HG03196 (cell line): ENCODE data around the gene BMPER.

Experiments used
- ATAC-seq: cut with Tn5 transposase; IDR thresholded peaks from one replicate; pipeline ENCODE4 v1.9.1; 2021; ENCODE audit not compliant: unreplicated experiment

Gene BMPER

DNA sequence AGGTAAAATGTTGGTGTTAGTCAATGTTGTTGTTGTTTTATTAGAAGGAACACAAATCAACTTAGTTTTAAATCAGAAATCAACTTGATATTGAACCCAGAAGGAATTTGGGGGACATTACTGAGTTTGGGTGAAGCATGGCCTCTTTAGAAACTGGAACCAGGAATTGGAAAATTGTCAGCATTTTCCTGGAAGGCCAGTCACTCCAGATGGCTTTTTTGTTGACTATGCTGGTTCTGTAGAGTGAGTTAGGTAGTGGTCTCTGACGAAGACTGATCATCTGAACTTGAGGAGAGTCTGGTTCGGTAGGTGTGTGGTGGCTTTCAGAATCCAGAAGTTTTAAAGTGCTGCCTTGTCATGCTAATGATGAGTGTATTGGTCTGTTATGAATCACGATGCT is 111.5 kb downstream of the BMPER start:
- ATAC-seq, result no peak

DNA sequence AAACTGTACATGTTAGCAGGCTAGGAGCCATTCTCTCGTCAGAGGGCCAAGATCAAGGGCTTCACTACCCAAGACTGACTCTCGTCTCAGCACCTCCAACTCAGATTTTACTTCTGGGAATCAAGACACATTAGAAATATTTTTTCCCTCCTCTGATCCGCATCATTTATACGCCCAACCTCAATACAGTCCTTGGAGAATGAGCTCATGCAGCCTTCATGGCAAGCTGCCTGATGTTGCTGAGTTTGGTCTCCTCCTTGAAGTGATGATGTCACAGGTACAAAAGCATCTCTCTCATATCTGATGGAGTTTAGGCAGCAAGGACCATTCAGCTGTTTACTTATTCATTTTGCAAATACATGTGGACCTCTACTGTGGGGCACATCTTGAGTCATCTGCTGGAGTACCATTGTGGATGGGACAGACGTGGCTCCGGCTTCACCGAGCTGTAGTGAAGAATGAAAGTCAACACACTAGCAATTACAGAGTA is 114.0 kb downstream of the BMPER start:
- no peak for ATAC-seq

DNA sequence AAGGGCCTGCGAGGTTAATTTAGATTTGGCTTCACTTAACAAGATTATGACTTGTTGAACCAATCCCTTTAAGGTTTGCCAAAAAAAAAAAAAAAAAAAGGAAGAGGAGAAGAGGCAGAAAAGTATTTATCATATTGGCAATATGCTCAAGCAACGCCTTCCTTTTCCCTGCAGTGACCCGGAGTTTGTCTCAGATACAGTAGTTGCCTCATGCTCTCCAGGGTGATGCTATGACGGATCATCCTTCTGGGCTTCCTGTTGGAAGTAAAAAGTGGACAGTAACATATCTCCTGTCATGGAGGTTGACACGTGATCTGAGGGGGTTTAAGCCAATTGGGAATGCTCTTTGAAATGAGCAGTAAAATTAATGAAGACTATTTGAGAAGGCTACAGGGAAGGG is 117.3 kb downstream of the BMPER start:
- ATAC-seq, result no peak

DNA sequence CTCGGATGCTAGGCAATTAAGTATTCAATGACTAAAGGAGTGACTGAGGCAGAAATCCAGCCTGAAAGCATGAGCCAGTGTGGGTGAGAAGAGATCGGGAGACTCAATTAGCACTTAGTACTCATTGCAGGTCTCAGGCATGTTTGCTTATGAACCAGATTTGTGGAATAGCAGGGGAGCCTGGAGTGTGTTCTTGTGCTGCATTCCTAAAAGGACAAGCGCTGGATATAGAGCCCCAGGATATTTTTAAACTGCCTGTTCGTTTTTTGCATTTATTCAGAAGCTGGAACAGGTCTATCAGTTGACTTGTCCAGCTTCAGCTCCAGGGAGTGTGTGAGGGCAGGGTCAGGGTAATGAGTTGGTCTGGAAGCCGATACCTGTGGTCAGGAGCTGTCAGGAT is 120.3 kb downstream of the BMPER start:
- no peak for ATAC-seq

DNA sequence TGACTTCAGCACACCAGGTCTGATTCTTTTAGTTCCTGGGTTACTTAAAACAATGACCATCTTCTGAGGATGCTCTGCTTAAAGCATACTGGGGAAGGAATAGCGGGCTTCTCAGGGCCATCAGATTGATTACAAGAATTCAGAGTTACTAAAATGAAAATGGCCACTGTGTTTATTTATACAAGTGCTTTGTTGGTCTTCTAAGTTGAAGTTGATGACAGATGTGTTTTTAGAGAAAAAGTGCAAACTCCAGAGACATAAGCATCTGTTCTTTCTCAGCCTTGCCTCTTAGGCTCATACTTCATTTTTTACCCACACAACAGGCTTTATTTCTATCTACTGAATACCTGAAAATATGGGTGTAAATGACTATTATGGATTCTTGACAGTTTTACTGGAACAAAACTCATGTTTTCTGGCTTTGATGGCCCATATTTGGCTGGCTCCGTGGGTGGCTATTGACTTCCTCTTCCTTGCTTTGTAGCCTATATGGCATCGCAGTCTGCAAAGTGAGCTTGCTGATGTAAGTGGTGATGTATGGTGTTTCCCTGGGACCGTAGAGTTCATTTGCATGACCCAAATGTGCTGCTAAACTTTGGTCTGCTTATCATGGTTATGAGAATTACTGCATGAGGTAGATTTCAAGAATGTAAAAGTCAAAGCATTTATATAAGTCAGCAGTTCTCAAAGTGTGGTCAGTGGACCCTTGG is 121.3 kb downstream of the BMPER start:
- no peak for ATAC-seq

DNA sequence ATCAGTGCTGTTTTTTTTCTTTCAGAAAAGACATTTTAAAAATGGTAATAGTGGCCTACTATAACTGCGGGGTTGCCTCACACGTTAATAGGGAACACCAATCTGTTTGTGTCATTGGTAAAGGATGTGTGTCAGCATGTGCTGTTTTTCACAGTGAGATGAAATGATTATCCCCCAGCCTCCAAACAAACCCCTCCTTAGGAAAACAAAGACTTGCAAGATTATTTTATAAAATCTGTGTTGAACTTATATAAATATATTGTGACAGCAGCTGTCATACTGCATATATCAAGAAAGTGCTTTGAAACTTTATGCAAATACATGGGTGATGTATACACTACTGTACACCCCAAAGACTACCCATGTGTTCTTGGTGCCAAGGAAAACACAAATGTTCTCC is 125.8 kb downstream of the BMPER start:
- no peak for ATAC-seq

DNA sequence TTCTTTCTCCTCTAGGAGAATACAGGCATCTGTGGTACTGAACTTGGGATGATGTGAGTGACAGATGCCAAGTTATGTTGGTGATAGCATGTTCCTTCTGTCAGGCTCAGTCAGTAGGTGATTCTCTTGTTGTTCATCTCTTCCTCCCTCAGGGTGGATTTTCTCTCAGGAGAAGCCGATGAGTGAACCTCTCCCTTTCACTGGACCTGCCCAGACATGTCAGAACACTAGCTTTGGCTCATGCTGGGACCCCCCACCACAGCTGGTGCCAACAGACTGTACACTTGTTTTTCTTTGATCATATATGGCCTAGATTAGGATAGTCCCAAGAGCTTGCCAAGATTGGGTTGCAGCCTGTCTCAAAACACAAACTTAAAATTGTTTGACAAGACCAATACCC is 129.4 kb downstream of the BMPER start:
- no peak for ATAC-seq

DNA sequence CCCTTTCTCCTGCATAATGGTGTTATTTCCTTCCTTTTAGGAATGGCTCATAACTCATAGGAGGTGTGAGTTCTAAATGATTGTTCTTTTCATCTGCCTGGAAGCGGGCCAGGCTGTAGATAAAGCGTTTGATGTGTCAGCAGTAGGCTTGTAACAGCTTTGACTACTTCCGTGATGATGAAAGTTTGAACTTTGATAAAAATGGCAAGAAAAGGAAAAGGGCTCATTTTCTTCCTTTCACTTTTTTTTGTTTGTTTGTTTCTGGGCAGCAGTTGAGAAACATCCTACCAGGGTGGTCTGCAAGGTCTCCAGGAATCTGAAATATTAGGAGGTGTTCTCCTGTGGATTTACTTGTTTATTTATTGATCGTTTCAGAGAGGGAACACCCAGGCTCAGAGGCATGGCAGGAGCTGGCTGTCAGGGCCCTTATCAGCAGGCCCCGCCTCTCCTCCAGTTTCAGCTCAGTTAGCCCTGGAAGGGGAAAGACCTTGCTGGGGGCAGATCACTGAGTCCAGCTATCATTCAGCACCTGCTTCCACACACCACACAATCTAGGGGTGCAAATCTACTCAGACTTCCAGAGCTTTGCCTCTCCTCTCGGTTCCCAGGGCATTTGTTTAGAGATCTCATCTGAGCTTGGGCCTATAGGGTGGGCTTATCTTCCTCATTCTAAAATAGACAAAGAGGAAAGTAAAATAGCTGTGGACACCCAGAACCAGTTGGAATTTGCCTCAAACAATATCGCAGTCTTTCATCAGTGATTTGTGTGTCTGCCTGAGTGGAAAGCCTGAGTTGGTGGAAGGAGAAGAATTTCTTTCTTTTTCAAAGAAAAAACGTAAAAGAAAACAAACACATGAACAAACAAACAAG is 130.9 kb downstream of the BMPER start:
- no peak for ATAC-seq

DNA sequence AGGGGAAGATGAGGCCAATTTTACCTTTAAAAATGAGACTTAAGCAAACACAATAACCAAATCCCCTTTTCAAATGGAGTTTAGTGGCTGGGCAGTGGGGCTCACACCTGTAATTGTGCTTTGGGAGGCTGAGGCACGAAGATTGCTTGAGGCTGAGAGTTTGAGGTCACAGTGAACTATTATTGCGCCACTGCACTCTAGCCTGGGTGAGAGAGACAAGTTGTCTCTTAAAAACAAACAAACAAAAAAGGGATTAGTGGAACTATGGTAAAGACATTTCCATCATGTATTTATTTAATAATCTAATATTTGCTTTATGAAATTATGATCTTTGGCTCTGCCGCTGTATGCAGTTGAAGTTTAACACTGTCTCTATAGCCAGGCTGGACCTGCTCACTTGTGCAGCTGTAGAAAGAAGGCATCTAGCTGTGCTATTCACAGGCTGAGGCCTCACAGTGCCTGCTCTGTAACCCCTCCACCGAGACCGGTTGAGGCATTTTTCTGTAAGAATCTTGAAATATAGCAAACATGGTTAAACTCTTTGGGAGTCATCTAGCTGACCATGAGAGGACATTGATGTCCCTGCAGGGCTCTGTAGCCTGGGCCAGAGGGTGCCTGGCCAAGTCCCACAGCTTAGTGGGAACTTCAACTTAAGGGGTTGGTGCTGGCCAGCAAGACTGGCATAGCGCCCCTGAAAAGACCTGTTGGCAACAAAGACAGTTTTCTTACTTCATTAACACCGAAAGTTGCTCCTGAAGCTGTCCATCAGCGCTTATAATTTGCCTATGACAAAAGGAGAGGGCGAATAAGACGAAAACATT is 131.8 kb downstream of the BMPER start:
- ATAC-seq, result no peak

DNA sequence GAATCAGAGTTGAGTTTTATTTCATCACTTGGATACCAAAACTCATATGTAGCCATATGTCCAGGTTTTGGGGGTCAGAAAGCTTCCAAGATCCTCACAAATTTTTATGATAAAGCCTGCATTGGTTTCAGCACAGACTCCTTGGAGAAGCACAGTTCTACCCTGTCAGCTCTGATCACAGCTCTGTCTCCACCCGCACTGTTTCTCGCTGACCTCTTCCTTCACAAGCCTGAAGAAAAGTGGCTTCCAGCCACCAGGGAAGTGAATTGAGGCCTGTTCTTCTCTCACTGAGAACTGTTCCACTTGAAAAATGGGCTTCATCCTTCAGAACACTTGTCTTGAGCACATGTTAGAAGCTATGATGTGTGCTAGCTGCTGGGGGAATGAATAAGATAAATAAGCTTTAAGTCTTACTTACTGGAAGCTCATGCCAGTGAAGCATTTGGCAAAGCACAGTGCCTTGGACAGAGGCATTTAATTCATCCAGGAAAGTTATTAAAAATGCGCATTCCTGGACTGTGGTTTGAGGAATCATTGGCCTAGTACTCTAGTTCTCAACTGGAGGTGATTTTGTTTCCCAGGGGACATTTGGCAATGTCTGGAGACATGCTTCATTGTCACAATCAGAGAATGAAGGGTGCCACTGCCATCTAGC is 133.6 kb downstream of the BMPER start:
- ATAC-seq, result no peak

DNA sequence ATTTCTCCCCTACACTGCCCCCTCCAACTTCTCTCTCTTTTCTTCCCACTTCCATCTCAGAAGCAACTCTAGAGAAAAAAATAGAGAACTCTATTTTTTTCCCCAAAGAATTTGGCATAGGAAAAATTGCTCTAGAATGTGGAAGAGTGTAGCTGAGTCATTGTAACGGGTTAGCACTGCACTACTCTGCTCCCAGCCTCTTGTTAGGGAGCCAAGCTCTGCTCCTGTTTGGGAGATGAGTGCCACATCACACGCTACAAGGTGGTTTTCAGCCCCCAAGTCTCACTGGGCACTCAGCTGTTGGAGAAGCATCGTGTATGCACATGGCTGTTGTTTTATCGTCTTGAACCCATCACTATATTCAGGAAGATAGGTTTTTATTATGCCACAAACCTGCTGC is 136.4 kb downstream of the BMPER start:
- no peak for ATAC-seq

DNA sequence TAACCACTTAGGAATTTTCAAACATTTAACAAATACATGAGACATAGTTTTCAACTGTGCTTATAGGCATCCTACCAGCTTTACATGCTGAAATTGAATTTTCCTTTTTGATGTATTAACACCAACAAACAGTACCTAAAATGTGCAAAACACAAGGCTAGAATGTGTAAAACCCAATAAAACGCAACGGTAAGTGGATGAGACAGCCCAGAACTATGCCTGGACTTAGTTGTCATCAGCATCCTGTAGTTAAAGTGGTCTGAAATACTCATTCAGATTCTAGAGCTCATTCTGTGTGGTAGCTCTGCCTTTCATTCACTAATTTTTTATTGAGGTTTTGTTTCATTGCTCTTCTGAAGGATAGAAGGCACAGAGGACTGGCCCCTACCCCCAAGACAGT is 137.1 kb downstream of the BMPER start:
- no peak for ATAC-seq

DNA sequence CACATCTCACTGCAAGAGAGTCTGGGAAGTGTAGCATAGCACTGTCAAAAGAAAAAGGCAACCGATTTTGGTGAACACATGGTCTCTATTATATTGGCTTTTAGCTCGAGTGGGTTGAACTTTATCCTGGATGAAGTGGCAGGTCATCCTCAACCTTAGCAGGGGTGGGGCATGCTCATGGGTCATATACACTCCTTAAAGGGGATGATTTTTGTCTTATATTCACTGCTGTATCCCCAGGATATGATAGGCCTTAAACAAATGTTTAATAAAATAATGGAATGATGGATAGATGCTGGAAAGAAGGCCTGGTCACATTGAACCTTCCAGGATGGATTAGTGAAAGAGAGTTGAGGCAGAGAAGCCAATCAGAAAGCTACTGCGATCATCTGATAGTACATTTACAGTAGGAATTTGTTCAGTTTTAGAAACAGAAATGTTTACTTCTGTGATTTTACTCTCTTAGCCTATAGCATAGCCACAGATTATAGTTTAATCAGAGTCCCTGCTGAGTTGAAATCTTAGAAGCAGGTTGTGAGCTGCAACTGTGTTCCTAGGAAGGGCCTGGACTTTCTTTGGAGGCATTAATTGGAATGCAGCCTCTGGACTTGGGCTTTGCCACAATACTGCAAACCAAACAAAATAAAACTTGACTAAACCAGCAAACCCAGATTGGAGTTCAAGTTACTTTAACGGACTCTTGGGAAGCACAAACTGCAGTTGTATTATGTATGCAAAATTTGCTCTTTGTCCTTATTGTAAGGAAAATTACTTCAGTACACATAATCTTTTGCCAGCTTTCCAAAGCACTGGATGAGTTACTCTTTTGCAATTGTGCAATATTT is 138.3 kb downstream of the BMPER start:
- no peak for ATAC-seq

DNA sequence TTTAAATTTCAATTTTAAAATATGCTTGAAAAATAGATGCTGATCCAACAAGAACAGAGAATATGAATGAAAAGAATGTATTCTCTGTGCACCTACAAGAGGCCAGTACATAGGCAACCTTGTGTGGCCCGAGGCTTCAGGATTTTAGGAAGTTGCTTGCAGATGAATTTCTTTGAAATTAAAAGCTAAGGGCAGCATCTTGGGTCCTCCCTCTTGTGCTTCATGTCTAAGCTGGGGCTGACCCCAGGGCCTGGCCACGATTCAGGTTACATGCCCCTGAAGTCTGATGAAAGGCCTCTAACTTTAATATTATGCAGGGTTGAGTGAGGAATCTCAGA is 138.9 kb downstream of the BMPER start:
- ATAC-seq, result no peak

DNA sequence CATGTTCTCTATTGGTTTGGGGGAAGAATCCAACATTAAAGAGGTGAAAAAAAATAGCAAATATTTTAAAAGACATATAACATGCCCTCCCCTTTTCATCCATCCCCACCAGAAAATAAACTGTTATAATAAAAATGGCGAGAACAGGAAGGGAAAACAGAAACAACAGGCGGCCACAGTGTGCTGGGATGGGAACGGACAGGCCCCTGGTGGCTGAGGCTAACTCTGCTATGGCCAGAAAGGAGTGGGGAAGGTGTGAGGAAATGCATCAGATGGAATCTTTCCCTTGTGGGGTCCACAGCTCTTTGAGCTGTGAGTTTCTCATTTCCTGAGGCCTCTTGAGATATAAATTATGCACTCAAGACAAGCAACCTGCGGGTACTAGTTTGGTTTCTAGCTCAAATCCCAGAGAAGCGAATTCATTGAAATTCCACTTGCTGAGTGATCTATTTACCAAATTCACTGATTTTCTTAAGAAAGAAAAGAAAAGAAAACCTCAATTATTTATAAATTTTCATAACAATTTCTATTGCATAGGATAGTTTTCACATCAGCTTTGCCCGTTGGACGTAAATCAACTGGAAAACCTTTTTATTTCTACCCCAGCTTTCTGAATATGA is 139.5 kb downstream of the BMPER start:
- ATAC-seq, result no peak

DNA sequence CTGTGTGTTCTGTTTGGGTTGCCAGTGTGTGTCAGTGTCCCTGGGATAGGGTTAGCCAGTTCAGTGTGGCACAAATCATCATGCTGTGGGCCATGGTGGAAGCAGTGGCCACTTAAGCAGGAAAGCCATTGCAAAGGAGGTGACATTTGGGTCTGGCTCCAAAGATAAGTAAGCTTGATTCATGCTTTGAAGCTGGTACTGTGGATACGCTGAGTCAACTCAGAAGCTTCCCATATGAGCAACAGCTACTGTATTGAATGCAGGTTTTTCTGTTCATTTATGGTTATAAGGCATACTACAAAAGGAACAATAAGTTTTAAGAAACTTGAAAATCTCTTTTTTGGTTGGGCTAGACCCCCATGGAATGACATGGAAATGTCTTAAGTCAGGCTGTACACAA is 143.1 kb downstream of the BMPER start:
- no peak for ATAC-seq

DNA sequence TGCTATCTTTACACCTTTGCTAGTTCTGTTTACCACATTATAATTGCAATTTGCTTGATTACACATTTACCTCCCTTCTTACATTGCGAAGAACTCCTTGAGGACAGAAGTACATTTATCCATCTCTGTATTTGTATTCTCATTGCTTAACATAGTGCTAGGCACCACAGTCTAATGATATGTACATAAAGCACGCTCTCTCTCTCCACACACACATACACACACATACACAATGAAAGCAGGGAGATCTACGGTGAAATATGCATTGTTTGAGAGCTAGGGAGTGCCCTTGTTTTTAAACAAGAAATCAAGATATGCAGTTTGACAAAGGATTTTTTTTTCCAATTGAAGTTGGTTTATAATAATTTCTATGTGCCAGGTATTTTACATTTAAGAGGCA is 148.7 kb downstream of the BMPER start:
- ATAC-seq, result no peak

DNA sequence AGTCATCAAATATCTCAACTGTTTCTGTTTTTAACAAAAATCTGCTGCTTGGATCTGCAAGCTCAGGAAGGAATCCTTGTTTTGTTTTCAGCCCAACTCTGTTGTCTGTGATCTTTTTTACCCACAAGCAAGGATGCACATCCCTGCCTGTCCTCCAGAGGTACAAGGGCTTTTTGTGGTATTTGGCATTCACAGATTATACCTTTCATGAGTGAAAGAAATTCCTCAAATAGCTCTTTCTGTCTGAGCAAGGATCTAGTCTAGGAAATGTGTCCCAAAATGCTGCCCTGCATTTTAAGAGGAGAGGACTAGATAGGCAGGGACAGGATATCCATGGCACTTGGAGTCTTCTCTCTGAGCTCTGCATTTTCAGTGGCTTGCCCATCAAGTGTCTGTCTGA is 151.8 kb downstream of the BMPER start:
- no peak for ATAC-seq

DNA sequence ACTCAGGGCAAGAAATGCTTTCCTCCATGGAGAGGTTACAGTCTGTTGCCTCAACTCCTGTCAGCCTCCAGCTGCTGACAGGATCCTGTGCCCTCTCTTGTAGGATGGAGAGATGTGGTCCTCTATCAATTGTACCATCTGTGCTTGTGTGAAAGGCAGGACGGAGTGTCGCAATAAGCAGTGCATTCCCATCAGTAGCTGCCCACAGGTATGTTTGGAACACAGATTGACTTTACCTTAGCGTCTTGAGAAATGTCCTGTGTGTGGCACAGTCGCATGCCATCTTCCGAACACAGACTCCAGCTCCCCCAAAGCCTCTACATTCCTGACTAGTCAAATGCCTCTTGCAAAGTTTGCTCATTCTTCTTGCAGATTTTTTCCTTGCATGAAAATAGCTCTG is 152.6 kb downstream of the BMPER start:
- ATAC-seq, result no peak

DNA sequence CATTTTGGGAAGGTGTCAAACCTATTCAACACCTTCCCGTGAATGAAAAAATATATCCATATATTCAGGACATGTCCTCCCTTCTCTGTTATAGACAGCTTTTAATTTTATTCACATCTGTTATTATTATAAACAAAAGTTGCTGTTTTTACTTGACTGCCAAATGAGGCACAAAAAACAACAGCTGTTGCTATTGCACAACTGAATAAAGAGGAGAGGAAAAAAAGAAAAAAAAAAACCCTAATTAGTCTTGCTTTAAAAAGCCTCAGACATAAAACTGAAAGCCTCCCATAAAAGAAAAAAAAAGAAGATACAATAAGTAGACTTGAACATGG is 153.4 kb downstream of the BMPER start:
- ATAC-seq, result no peak
